Measurements from ENCODE around the gene GAN.

DNA sequence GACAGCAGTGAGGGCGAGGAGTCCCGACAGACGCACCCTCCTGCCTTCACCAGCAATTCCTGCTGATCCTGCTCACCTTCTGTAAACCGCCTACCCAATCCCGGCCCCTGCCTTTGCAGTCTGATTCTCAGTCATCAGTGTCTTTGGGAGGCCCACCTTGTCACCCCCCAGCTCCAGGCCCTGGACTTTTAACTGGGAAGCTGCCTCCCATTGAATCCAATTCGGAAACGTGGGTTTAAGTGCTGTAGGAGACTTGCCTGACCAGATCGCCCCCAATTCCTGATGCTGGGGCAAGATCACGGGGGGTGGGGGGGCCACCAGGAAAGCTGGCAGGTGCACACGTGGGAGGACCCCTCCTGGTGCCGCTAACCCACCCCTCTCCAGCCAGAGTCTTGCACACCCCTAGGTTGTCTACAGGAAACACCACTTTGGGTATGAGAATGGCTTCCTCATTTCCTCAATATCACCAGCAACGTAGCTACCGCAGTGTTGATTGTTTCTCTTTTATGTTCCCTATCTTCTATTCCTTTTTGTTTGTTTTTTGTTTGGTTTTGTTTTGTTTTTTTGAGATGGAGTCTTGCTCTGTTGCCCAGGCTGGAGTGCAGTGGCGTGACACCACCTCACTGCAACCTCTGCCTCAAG lies 83.2 kb downstream of the GAN start:
- TF ChIP-seq, protein P1, sequence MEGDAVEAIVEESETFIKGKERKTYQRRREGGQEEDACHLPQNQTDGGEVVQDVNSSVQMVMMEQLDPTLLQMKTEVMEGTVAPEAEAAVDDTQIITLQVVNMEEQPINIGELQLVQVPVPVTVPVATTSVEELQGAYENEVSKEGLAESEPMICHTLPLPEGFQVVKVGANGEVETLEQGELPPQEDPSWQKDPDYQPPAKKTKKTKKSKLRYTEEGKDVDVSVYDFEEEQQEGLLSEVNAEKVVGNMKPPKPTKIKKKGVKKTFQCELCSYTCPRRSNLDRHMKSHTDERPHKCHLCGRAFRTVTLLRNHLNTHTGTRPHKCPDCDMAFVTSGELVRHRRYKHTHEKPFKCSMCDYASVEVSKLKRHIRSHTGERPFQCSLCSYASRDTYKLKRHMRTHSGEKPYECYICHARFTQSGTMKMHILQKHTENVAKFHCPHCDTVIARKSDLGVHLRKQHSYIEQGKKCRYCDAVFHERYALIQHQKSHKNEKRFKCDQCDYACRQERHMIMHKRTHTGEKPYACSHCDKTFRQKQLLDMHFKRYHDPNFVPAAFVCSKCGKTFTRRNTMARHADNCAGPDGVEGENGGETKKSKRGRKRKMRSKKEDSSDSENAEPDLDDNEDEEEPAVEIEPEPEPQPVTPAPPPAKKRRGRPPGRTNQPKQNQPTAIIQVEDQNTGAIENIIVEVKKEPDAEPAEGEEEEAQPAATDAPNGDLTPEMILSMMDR (conservative IDR thresholded peaks at IDR 0.05) = no peak
- TF ChIP-seq ZFX (IDR thresholded peaks at IDR 0.05) = no peak
